ENCODE results near the gene PIGT.

GRCh38 chr20:45374101-45374467 lies 41.9 kb upstream of the PIGT start:
- TF ChIP-seq, protein P1, sequence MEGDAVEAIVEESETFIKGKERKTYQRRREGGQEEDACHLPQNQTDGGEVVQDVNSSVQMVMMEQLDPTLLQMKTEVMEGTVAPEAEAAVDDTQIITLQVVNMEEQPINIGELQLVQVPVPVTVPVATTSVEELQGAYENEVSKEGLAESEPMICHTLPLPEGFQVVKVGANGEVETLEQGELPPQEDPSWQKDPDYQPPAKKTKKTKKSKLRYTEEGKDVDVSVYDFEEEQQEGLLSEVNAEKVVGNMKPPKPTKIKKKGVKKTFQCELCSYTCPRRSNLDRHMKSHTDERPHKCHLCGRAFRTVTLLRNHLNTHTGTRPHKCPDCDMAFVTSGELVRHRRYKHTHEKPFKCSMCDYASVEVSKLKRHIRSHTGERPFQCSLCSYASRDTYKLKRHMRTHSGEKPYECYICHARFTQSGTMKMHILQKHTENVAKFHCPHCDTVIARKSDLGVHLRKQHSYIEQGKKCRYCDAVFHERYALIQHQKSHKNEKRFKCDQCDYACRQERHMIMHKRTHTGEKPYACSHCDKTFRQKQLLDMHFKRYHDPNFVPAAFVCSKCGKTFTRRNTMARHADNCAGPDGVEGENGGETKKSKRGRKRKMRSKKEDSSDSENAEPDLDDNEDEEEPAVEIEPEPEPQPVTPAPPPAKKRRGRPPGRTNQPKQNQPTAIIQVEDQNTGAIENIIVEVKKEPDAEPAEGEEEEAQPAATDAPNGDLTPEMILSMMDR (IDR thresholded peaks at IDR 0.05): no peak; the same call in 1 of the 2 replicates
- TF ChIP-seq POLR2AphosphoS5 (IDR thresholded peaks at IDR 0.05; ENCODE audit: low read depth, low read length): no peak
